Nephron progenitor cell (in vitro differentiated cells): ENCODE data around the gene CXCR4.

ENCODE experiments used
- DNase-seq: peaks from one replicate; pipeline ENCODE4 v3.0.0; 2021
- H3K27ac Mint-ChIP-seq: 2 replicates; pipeline ENCODE4 v1.8.0; 2021; ENCODE audit warnings: mild to moderate bottlenecking, moderate library complexity, mixed read lengths
- H3K27me3 Mint-ChIP-seq: 2 replicates; pipeline ENCODE4 v1.8.0; 2021; ENCODE audit warnings: mild to moderate bottlenecking, low read depth, mixed read lengths; ENCODE audit not compliant: poor library complexity
- H3K36me3 Mint-ChIP-seq: 2 replicates; pipeline ENCODE4 v1.8.0; 2021; ENCODE audit warnings: low read depth, mixed read lengths
- H3K4me1 Mint-ChIP-seq: 2 replicates; pipeline ENCODE4 v1.8.0; 2021; ENCODE audit warnings: mixed read lengths
- H3K4me3 Mint-ChIP-seq: 2 replicates; pipeline ENCODE4 v1.8.0; 2021; ENCODE audit warnings: mild to moderate bottlenecking, moderate library complexity, mixed read lengths
- H3K9me3 Mint-ChIP-seq: 2 replicates; pipeline ENCODE4 v1.8.0; 2021; ENCODE audit warnings: mild to moderate bottlenecking, moderate library complexity, mixed read lengths
- TF ChIP-seq, protein P1 (sequence below): fragments of 200-600 bp; sonication (generic); IDR thresholded peaks from 2 replicates; pipeline ENCODE4 v1.5.0; 2021; ENCODE audit warnings: antibody characterized with exemption

Gene CXCR4

DNA sequence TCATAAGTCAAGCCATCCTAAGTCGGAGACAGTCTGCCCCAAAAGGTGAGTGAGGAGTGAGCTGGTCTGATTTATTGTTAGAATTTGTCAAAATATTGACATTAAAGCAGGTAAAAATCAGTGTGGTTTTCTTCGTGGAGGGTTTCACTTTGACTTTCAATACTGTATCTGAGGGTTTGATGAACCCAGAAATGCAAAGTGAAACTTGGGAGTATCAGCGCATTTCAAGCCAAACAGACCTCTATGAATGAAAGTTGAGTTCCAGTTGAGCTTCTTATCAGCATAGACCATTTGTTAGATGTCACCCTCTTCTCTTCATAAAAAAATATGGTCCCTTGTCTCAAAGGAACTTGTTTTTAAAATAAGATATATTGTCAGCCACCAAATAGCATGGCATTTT lies 21.7 kb upstream of the CXCR4 start:
- Mint-ChIP-seq H3K9me3 (no peaks in the 10 kb centered on the region), H3K4me3 (no peak overlapping the region), H3K36me3 (no peaks in the 10 kb centered on the region), H3K27ac (no peak overlapping the region), H3K4me1 (peaks cover 26% of the 10 kb centered on the region), H3K27me3 (peaks cover 5% of the 10 kb centered on the region)
- no peak for DNase-seq
- TF ChIP-seq, protein P1, sequence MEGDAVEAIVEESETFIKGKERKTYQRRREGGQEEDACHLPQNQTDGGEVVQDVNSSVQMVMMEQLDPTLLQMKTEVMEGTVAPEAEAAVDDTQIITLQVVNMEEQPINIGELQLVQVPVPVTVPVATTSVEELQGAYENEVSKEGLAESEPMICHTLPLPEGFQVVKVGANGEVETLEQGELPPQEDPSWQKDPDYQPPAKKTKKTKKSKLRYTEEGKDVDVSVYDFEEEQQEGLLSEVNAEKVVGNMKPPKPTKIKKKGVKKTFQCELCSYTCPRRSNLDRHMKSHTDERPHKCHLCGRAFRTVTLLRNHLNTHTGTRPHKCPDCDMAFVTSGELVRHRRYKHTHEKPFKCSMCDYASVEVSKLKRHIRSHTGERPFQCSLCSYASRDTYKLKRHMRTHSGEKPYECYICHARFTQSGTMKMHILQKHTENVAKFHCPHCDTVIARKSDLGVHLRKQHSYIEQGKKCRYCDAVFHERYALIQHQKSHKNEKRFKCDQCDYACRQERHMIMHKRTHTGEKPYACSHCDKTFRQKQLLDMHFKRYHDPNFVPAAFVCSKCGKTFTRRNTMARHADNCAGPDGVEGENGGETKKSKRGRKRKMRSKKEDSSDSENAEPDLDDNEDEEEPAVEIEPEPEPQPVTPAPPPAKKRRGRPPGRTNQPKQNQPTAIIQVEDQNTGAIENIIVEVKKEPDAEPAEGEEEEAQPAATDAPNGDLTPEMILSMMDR = no peak

DNA sequence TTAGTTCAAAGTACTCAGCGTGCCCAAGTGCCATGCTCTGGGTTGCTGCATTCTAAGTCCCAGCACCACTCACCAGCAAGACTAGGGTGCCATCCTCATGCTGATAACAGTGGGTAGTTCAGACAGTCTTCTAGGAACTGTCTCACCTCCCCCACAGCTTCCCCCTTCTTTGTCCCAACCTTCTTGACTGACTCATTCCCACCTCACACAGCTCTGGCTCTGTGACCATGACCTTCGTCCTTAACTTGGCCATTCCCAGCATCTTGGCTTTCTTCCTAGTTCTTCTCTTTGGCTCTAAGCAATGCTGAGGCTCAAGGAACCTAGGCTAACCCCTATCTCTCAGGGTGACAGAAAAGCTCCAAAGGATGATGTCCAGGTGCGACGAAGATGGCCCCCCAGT lies 20.0 kb upstream of the CXCR4 start:
- H3K27ac Mint-ChIP-seq = no peak overlapping the region
- no peaks in the 10 kb centered on the region for H3K36me3 Mint-ChIP-seq
- peaks cover 31% of the 10 kb centered on the region for H3K4me1 Mint-ChIP-seq
- DNase-seq = no peak
- TF ChIP-seq, protein P1 = no peak
- peaks cover 5% of the 10 kb centered on the region for H3K27me3 Mint-ChIP-seq
- H3K9me3 Mint-ChIP-seq = no peaks in the 10 kb centered on the region
- no peak overlapping the region for H3K4me3 Mint-ChIP-seq

- no peak overlapping the region for H3K27ac Mint-ChIP-seq
- no peak overlapping the region for H3K4me3 Mint-ChIP-seq
- H3K9me3 Mint-ChIP-seq = no peaks in the 10 kb centered on the region
- no peaks in the 10 kb centered on the region for H3K36me3 Mint-ChIP-seq
- no peak for DNase-seq
- TF ChIP-seq, protein P1 = no peak
- peaks cover 5% of the 10 kb centered on the region for H3K27me3 Mint-ChIP-seq
- H3K4me1 Mint-ChIP-seq = peaks cover 41% of the 10 kb centered on the region
Measured at GRCh38 chr2:136136931-136137330, 19.0 kb upstream of the CXCR4 start.

- TF ChIP-seq, protein P1 = no peak
- Mint-ChIP-seq H3K27ac (no peak overlapping the region), H3K36me3 (no peaks in the 10 kb centered on the region), H3K4me1 (peaks cover 47% of the 10 kb centered on the region), H3K27me3 (peaks cover 5% of the 10 kb centered on the region), H3K9me3 (no peaks in the 10 kb centered on the region), H3K4me3 (no peak overlapping the region)
- no peak for DNase-seq
Measured at GRCh38 chr2:136135921-136136906, 18.3 kb upstream of the CXCR4 start.

DNA sequence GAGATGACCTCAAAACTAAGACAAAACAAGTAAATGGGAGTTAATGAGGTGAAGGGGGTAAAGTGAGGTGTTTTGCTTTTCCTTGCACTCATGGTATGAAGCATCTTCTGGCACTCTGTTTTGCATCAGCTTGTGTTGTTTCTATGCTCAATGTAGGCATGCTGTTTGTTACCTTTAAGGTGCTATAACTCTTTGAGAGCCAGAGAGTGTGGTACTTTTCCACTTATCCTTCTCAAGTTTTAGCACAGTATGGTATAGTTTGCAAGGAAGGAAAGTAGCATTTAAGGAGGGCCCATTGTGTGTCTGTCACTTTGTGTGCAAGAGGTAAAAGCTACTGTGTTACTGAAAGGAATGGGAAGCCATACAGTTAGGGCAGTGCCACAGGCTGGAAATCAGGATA lies 17.5 kb upstream of the CXCR4 start:
- no peak for DNase-seq
- no peak overlapping the region for H3K4me3 Mint-ChIP-seq
- peaks cover 54% of the 10 kb centered on the region for H3K4me1 Mint-ChIP-seq
- H3K27me3 Mint-ChIP-seq = peaks cover 5% of the 10 kb centered on the region
- TF ChIP-seq, protein P1 = no peak
- H3K36me3 Mint-ChIP-seq = no peaks in the 10 kb centered on the region
- no peaks in the 10 kb centered on the region for H3K9me3 Mint-ChIP-seq
- H3K27ac Mint-ChIP-seq = no peak overlapping the region

GRCh38 chr2:136134126-136134525 lies 16.2 kb upstream of the CXCR4 start:
- Mint-ChIP-seq H3K4me1 (peaks cover 62% of the 10 kb centered on the region), H3K9me3 (no peaks in the 10 kb centered on the region), H3K27ac (no peak overlapping the region), H3K36me3 (no peaks in the 10 kb centered on the region), H3K4me3 (no peak overlapping the region), H3K27me3 (peaks cover 9% of the 10 kb centered on the region)
- no peak for DNase-seq
- TF ChIP-seq, protein P1 = no peak
